NCI-H2081 treated with DMSO at 0.1 percent for 48 hours (cell line): Measurements from ENCODE around the gene SHROOM2.

Experiments used
- DNase-seq: peaks from one replicate; lab custom pipeline; 2025; lab: John Stamatoyannopoulos, UW

Gene SHROOM2

DNA sequence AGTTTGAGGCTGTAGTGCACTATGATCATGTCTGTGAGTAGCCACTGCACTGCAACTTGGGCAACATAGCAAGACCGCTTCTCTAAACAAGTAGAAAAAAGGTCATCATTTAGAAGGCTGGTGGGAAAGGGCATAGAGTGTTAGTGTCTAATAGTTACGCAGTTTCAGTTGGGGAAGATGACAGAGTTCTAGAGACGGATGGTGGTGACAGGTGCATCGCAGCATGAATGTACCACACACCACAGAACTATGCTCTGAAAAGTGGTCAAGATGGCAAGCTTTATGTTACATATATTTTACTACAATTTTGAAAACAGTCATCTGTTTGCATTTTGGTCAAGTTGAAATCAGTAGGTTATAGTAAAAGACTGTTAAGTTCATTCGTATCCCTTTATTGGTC, 157.2 kb downstream of the SHROOM2 start:
- DNase-seq: no peak

- no peak for DNase-seq
Measured at GRCh38 chrX:9947131-9947794, 161.0 kb downstream of the SHROOM2 start.

- DNase-seq: no peak
Measured at GRCh38 chrX:9948406-9948805, 162.2 kb downstream of the SHROOM2 start.

GRCh38 chrX:9952300-9952699, 166.1 kb downstream of the SHROOM2 start:
- DNase-seq: no peak

- no peak for DNase-seq
Measured at GRCh38 chrX:9953396-9953795, 167.2 kb downstream of the SHROOM2 start.

- DNase-seq: no peak
Measured at GRCh38 chrX:9955506-9955905, 169.3 kb downstream of the SHROOM2 start.

DNA sequence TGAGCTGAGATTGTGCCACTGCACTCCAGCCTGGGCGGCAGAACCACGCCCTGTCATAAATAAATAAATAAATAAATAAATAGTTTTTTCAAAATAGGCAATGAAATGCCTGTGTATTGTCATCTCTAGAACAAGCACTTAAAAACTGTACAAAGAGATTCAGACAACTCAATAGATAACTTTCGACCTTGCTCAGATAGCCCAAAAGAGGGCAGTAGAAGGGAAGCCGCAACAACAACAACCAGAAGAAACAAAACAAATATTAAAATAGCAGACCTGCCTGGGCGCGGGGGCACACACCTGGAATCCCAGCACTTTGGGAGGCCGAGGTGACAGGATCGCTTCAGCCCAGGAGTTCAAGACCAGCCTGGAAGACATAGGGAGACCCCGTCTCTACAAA, 171.5 kb downstream of the SHROOM2 start:
- no peak for DNase-seq

DNA sequence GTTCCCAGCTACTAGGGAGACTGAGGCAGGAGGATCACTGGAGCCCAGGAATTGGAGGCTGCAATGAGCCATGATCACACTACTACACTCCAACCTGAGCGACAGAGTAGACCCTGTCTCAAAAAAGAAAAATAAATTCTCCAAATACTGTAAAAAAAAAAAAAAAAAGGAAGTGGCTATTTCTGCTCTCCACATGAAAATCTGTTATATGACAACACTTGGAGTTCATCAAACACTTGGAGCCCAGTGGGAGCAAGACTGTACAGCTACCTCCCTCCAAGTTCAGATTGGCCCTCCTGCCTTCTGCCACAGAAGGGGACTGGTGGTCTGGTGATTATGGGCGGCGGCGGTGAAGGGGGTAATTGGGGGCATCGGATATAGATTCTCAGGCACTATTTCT, 172.0 kb downstream of the SHROOM2 start:
- no peak for DNase-seq

- DNase-seq: no peak
Measured at GRCh38 chrX:9961750-9962149, 175.5 kb downstream of the SHROOM2 start.

GRCh38 chrX:9966775-9967408, 180.7 kb downstream of the SHROOM2 start, which contains the start of gene CLDN34:
CLDN34 (plus strand) TSS chrX:9967358; CDS start chrX:9967358, 0 bp downstream.
- DNase-seq: no peak

- DNase-seq: no peak
Measured at GRCh38 chrX:9977635-9978034, 191.4 kb downstream of the SHROOM2 start.

- no peak for DNase-seq
Measured at GRCh38 chrX:9980401-9980800, 194.2 kb downstream of the SHROOM2 start.

GRCh38 chrX:9980927-9981326, 194.7 kb downstream of the SHROOM2 start:
- DNase-seq: no peak

DNA sequence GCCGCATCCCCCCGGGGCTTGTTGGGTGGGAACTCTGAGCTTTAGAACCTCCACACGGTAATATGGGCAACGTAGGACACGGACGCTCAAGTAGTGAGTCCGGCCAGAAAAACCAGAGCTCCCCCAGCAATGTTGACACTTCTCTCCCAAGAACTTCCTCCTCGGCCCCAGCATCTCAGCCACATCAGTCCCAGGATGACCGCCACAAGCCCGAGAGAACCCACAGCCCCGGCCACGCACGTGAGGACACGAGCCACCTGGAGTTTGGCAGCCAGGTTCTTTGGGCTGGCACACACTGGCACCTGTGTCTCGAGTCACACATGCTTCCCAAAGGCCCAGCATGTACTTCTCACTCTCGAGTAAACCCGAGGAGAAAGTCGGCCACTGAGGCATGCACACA, 197.2 kb downstream of the SHROOM2 start:
- no peak for DNase-seq

GRCh38 chrX:9983846-9984245, 197.6 kb downstream of the SHROOM2 start:
- DNase-seq: no peak

- no peak for DNase-seq
Measured at GRCh38 chrX:9988762-9989161, 202.5 kb downstream of the SHROOM2 start.

DNA sequence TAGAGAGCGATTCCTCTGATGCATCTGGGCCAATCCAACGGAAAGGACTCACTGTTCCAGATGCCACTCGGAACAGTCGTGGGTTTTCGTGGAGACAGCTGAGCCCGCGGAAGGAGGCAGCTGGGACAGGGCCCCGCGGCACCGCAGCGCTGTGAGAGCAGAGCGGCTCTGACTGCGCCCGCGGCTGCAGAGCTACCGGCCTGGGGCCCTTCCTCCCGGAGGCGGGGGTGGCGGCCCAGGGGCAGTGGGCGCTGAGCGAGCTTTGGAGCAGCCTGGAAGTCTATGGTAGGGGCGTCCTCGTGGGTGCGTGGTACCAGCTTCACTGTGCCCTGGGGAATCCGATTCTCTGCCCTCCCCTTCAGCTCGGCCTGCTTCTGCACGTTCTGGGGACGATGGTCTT, 205.8 kb downstream of the SHROOM2 start:
- no peak for DNase-seq

DNA sequence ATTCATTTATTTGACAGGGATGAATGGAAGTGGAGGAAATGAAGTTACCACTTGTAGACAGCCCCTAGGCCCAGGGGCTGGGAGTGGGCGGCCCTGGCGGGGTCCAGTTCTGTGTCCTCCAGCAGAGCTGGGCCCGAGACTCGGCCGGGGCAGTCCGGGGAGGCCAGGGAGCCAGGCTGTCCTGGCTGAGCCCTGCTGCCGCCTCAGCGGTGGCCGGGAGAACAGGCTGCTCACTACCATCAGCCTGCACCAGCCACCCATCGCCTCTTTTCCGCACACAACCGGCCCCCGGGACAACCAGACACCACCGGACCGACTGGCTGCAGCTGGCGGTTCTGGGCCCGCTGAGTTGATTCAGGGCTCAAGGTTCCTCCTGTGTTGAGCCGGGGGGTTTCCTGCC, 206.5 kb downstream of the SHROOM2 start:
- DNase-seq: no peak

DNA sequence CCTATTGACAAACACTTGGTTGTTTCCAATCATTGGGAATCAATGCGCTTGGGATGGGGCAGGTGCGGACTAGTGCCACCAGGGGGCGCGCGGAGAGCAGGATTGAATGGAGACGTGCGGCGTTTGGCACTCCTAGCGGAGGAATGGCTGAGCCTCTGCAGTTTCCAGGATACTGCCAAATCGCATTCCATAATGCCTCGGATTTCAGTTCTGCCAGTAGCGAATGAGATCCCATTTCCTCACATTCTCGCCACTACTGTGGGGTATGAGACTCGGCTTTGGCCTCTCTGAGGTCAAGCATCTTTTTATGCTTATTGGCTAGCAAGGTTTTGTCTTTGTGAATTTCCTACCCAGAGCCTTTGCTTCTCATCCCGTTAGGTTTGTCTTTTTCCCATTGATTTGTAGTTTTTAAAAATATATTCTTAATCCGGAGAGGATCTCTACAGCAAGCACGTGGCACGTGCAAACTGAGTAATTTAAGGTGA, 209.7 kb downstream of the SHROOM2 start:
- DNase-seq: peak; percentile 53

GRCh38 chrX:9997041-9997440, 210.8 kb downstream of the SHROOM2 start:
- DNase-seq: no peak

DNA sequence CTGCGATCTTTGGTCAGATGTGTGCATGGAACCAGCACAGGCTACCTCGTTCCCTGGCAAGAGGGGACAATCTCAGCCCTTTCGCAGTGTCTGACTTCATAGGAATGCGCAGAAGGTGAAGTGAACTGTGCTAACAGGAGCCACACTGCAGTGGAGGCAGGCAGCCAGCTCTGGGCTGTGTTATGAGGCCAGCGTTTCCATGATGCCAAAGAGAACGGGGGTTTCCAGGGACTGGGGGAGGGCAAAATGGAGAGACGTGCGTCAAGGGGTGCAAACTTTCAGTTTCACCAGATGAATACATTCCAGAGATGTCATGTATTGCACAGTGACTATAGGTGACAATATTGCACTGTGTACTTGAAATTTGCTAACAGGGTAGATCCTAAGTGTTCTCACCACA, 211.3 kb downstream of the SHROOM2 start:
- no peak for DNase-seq
